Sigmoid colon (tissue), 3 donors: Measurements from ENCODE around the gene FAM107A.

ENCODE experiments used
- CTCF ChIP-seq, 4 experiments: fragments of 450-650 bp in 3 of 4; fragments of 200-600 bp in 1 of 4; IDR thresholded peaks; one replicate each; pipeline ENCODE4 v1.5.1; 2016 to 2019; ENCODE audit warnings: antibody characterized with exemption in 4 of 4, mild to moderate bottlenecking in 3 of 4, moderate library complexity in 2 of 4
- POLR2A ChIP-seq, 2 donors: fragments of 450-650 bp; IDR thresholded peaks; one replicate each; pipeline ENCODE4 v1.6.1; 2016; ENCODE audit warnings: antibody characterized with exemption in 2 of 2, mild to moderate bottlenecking in 2 of 2, moderate library complexity in 2 of 2

- TF ChIP-seq CTCF (IDR thresholded peaks at IDR 0.05) (no peak), POLR2A (IDR thresholded peaks at IDR 0.05) (no peak)
Measured at GRCh38 chr3:58623478-58623877, 46.3 kb upstream of the FAM107A start.
